Trophoblast cell (in vitro differentiated cells and primary cell): ENCODE measurements around the gene ST3GAL4.
"Not testable (repeated sequence)": the region's sequence is repeated elsewhere in the genome, so short reads cannot be mapped to it uniquely, and the experiment has no call there.

Source experiments
- DNase-seq, 2 donors: peaks; one replicate each; pipeline ENCODE4 v3.0.0-alpha.2; 2016
- H2AFZ ChIP-seq: 2 replicates; pipeline ENCODE4 v1.6.1; 2013; ENCODE audit warnings: low read length, moderate library complexity, mild to moderate bottlenecking; ENCODE audit not compliant: insufficient read depth, poor library complexity
- H2AK5ac ChIP-seq: 2 replicates; pipeline ENCODE4 v1.6.1; 2013; ENCODE audit warnings: mild to moderate bottlenecking, low read length
- H2BK120ac ChIP-seq: 2 replicates; pipeline ENCODE4 v1.6.1; 2013; ENCODE audit warnings: low read length, mild to moderate bottlenecking, moderate library complexity; ENCODE audit not compliant: insufficient read depth, poor library complexity
- H2BK12ac ChIP-seq: 2 replicates; pipeline ENCODE4 v1.6.1; 2013; ENCODE audit warnings: mild to moderate bottlenecking, low read length, moderate library complexity
- H2BK5ac ChIP-seq: 2 replicates; pipeline ENCODE4 v1.6.1; 2013; ENCODE audit warnings: low read length, low read depth, moderate library complexity, mild to moderate bottlenecking; ENCODE audit not compliant: poor library complexity
- H3K14ac ChIP-seq: 2 replicates; pipeline ENCODE4 v1.6.1; 2013; ENCODE audit warnings: mild to moderate bottlenecking, low read length
- H3K18ac ChIP-seq: 2 replicates; pipeline ENCODE4 v1.6.1; 2013; ENCODE audit warnings: mild to moderate bottlenecking, low read length
- H3K23ac ChIP-seq: 2 replicates; pipeline ENCODE4 v1.6.1; 2013; ENCODE audit warnings: low read length
- H3K27ac ChIP-seq: 2 replicates; pipeline ENCODE4 v1.5.1; 2013; ENCODE audit warnings: low read depth, mild to moderate bottlenecking, inconsistent platforms, low read length, moderate library complexity
- H3K27me3 ChIP-seq: 2 replicates; pipeline ENCODE4 v1.6.1; 2013; ENCODE audit warnings: inconsistent platforms, mild to moderate bottlenecking, low read length, moderate library complexity; ENCODE audit not compliant: insufficient read depth
- H3K36me3 ChIP-seq, 2 experiments: 1 replicate in 1 of 2; 2 replicates in 1 of 2; pipeline ENCODE4 v1.6.1; 2013; ENCODE audit warnings: low read length in 2 of 2, mild to moderate bottlenecking in 2 of 2, moderate library complexity in 1 of 2; ENCODE audit not compliant: insufficient read depth in 2 of 2, control insufficient read depth in 1 of 2
- H3K4ac ChIP-seq: 2 replicates; pipeline ENCODE4 v1.6.1; 2013; ENCODE audit warnings: low read depth, mild to moderate bottlenecking, low read length, moderate library complexity
- H3K4me1 ChIP-seq, 2 experiments: 1 replicate in 1 of 2; 2 replicates in 1 of 2; pipeline ENCODE4 v1.6.1; 2013; ENCODE audit warnings: low read length in 2 of 2, mild to moderate bottlenecking in 2 of 2, moderate library complexity in 1 of 2; ENCODE audit not compliant: insufficient read depth in 2 of 2, control insufficient read depth in 1 of 2
- H3K4me2 ChIP-seq: 2 replicates; pipeline ENCODE4 v1.6.1; 2013; ENCODE audit warnings: inconsistent platforms, mild to moderate bottlenecking, low read length, moderate library complexity
- H3K4me3 ChIP-seq: 2 replicates; pipeline ENCODE4 v1.5.1; 2013; ENCODE audit warnings: mild to moderate bottlenecking, low read depth, low read length, inconsistent platforms
- H3K79me1 ChIP-seq: one replicate; pipeline ENCODE4 v1.6.1; 2013; ENCODE audit warnings: low read length
- H3K79me2 ChIP-seq: 2 replicates; pipeline ENCODE4 v1.6.1; 2013; ENCODE audit warnings: low read length, mild to moderate bottlenecking; ENCODE audit not compliant: control insufficient read depth, insufficient read depth, poor library complexity
- H3K9ac ChIP-seq: 2 replicates; pipeline ENCODE4 v1.6.1; 2013; ENCODE audit warnings: mild to moderate bottlenecking, low read length
- H3K9me3 ChIP-seq: 2 replicates; pipeline ENCODE4 v1.6.1; 2013; ENCODE audit warnings: low read depth, mild to moderate bottlenecking, control low read depth, inconsistent platforms, low read length; ENCODE audit not compliant: insufficient read depth
- H4K12ac ChIP-seq: 2 replicates; pipeline ENCODE4 v1.6.1; 2013; ENCODE audit warnings: low read depth, mild to moderate bottlenecking, low read length, moderate library complexity
- H4K8ac ChIP-seq: 2 replicates; pipeline ENCODE4 v1.6.1; 2013; ENCODE audit warnings: low read depth, mild to moderate bottlenecking, low read length, moderate library complexity
- H4K91ac ChIP-seq: one replicate; pipeline ENCODE4 v1.6.1; 2013; ENCODE audit warnings: low read depth, mild to moderate bottlenecking, low read length, moderate library complexity
- WGBS: extraction: QIAGEN DNeasy Blood & Tissue Kit; methylation state at CpG from one replicate; pipeline ENCODE4 v1.1.7; 2013; ENCODE audit warnings: missing lambda C conversion rate; ENCODE audit not compliant: insufficient read length, insufficient coverage; ENCODE audit errors: extremely low coverage; 5-methylcytosine and 5-hydroxymethylcytosine counted together

ST3GAL4 gene

DNA sequence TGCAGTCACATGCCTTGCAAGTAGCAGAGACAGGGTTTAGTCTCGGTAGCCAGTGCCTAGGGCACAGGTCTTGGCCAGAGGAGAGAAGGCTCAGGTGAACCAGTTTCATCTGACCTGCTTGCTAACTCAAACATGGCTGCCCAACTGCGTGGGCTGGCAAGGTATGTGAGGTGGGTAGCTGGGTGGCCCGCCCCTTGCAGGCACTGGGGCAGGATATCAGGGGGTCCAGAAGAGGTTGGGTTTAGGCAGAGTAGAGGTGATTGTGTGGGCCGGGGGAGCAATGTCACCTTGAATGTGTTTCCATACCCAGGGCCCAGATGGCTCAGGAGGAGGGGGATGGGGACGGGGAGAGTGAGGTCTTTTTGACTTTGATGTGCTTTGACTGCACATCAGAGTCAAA, 37.7 kb downstream of the ST3GAL4 start:
- H3K4me1 ChIP-seq, result peaks cover 0 to 4% of the 10 kb centered on the region in 2 experiments
- H2BK5ac ChIP-seq, result no peak overlapping the region
- H3K79me2 ChIP-seq, result no peaks in the 10 kb centered on the region
- no peaks in the 10 kb centered on the region for H3K9me3 ChIP-seq
- no peak overlapping the region for H3K4ac ChIP-seq
- H2AFZ ChIP-seq, result no peak overlapping the region
- no peak overlapping the region for H3K18ac ChIP-seq
- no peaks in the 10 kb centered on the region for H3K36me3 ChIP-seq
- H4K12ac ChIP-seq, result no peak overlapping the region
- no peak overlapping the region for H3K27ac ChIP-seq
- H3K14ac ChIP-seq, result no peak overlapping the region
- WGBS, result no CpG with 5 or more reads among the region's 5 CpGs
- H3K4me3 ChIP-seq, result no peak overlapping the region
- DNase-seq, result no peak
- no peak overlapping the region for H3K9ac ChIP-seq
- H2BK12ac ChIP-seq, result no peak overlapping the region
- H2BK120ac ChIP-seq, result no peak overlapping the region
- H3K4me2 ChIP-seq, result no peak overlapping the region
- no peaks in the 10 kb centered on the region for H3K27me3 ChIP-seq
- H2AK5ac ChIP-seq, result no peak overlapping the region
- H3K79me1 ChIP-seq, result no peaks in the 10 kb centered on the region
- no peak overlapping the region for H4K8ac ChIP-seq
- no peak overlapping the region for H3K23ac ChIP-seq
- no peak overlapping the region for H4K91ac ChIP-seq

- Histone ChIP-seq H2BK5ac (no peak overlapping the region), H3K79me1 (no peaks in the 10 kb centered on the region), H3K4ac (no peak overlapping the region), H3K4me3 (no peak overlapping the region), H3K4me2 (no peak overlapping the region), H3K14ac (no peak overlapping the region), H3K9ac (no peak overlapping the region), H3K27me3 (no peaks in the 10 kb centered on the region), H4K8ac (no peak overlapping the region), H2BK120ac (no peak overlapping the region), H3K23ac (no peak overlapping the region), H3K36me3 (no peaks in the 10 kb centered on the region), H3K9me3 (peaks cover 2% of the 10 kb centered on the region), H2AK5ac (no peak overlapping the region), H4K91ac (no peak overlapping the region), H3K27ac (no peak overlapping the region), H3K4me1 (peaks cover 0 to 4% of the 10 kb centered on the region in 2 experiments), H4K12ac (no peak overlapping the region), H2AFZ (no peak overlapping the region), H3K18ac (no peak overlapping the region), H3K79me2 (no peaks in the 10 kb centered on the region), H2BK12ac (no peak overlapping the region)
- no peak for DNase-seq
- WGBS, result no CpG with 5 or more reads among the region's 3 CpGs
These were observed 38.5 kb downstream of the ST3GAL4 start for GRCh38 chr11:126394036-126394435.

DNA sequence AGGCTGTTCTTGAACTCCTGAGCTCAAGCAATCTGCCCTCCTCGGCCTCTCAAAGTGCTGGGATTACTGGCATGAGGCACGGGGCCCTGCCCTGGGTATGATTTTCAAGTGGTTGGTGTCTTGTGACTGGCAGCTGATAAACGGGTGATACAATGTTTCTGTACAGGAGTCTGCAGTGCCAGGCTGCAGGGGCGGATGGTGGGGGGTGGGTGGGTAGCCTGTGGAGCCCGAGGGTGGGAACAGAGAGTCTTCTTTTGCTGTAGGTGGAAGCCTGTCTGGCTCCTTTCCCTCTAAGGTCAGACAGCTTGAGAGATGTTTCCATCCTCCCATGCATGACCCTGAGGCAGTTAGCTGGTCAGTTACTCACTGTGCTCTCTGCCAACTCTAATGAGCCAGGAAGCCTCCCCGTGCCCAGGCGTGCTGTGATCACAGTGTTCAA, 39.2 kb downstream of the ST3GAL4 start:
- not testable (repeated sequence) for H2AFZ ChIP-seq, H3K4me2 ChIP-seq, H2BK120ac ChIP-seq, H3K9ac ChIP-seq, H3K36me3 ChIP-seq, H3K79me1 ChIP-seq, DNase-seq, H4K8ac ChIP-seq, H3K27ac ChIP-seq, H3K18ac ChIP-seq, H2BK12ac ChIP-seq, H3K4me3 ChIP-seq, H3K9me3 ChIP-seq, H3K23ac ChIP-seq, H3K27me3 ChIP-seq, H2AK5ac ChIP-seq, H3K4me1 ChIP-seq, H3K79me2 ChIP-seq, H4K12ac ChIP-seq, H2BK5ac ChIP-seq, H3K4ac ChIP-seq, H3K14ac ChIP-seq, H4K91ac ChIP-seq
- WGBS, result no CpG with 5 or more reads among the region's 7 CpGs

- not testable (repeated sequence) for H2BK120ac ChIP-seq, H3K36me3 ChIP-seq, H4K8ac ChIP-seq, H3K9ac ChIP-seq, H3K27ac ChIP-seq, H4K91ac ChIP-seq, H2BK5ac ChIP-seq, DNase-seq, H3K14ac ChIP-seq, H3K79me1 ChIP-seq, H3K4me1 ChIP-seq, H3K4me2 ChIP-seq, H3K4me3 ChIP-seq, H2AK5ac ChIP-seq, H2AFZ ChIP-seq, H3K79me2 ChIP-seq, H3K18ac ChIP-seq, H2BK12ac ChIP-seq, H4K12ac ChIP-seq, H3K27me3 ChIP-seq, H3K4ac ChIP-seq, H3K23ac ChIP-seq, H3K9me3 ChIP-seq
- WGBS, result no CpG with 5 or more reads among the region's 13 CpGs
These were observed 40.3 kb downstream of the ST3GAL4 start for GRCh38 chr11:126395784-126396183.
